GM18511 (cell line): ENCODE measurements around the gene SLC22A7.

Experiments used
- ATAC-seq: cut with Tn5 transposase; IDR thresholded peaks from one replicate; pipeline ENCODE4 v1.9.1; 2021; ENCODE audit warnings: mild to moderate bottlenecking, moderate library complexity; ENCODE audit not compliant: unreplicated experiment

Gene SLC22A7

DNA sequence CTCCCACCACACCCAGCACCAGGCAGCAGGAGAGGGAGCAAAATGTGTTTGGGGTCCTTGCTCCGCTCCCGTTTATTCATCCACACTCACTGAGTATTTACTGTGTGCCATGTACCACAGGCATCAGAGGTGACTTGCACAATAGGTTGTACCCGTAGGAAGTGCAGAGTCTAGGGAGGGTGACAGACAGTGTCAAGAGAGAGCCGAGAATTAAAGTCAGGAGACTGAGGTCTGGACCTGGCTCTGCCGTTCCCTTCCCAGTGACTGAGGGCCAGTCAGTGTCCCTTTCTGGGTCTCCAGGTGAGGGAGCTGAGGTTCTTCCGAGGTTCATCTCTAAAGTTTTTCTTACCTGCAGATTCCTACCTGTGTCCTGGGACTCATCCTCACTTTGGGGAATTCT lies 32.5 kb upstream of the SLC22A7 start:
- no peak for ATAC-seq

DNA sequence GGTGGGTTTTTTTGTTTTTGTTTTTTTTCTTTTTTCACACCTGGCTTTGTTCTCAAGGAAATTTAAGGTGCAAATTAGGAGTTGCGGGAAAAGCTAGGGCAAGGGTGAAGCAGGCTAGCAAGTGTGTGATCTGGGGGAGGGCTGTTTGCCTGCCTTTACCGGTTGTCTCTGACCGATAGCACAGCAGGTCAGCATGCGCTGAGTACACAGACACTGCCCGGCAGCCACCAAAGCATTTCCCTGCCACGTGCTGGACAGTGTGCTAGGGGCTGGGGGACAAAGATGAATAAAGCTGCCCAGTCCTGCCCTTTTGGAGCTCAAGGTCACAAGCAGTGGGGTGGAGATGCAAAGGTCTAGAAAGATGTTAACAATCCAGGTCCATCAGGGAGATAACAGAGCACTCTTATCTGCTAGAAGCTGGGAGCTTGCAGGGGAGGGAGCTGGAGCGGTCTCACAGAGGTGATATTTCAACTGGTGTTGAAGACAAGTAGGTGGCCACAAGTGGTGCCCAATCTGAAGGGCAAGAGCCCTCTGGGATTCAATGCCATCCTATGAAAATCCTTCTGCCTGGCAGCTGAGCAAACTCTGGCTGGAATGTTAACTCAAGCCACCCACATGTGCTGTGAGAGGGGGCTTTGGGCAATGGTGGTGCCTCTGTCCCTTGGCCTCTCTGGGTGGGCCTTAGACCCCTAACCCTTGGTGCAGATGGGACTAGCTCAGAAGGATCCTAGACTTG lies 30.3 kb upstream of the SLC22A7 start:
- no peak for ATAC-seq

DNA sequence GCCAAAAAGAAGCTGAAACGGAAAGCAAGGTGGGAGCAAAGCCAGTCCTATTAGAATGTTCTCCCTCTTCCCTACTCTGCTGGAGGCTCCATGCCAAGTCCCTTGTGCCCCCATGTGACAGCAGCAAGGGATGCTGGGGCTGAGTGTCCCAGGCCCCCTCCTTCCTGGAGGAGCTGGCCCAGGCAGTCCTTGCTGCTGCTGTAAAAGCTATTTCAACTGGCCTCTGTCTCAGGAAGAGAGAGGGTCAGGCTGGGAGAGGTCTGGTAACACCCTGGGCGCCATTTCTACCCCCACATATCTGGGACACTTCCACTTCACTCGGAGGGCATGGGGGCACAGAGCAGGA lies 29.7 kb upstream of the SLC22A7 start:
- no peak for ATAC-seq

DNA sequence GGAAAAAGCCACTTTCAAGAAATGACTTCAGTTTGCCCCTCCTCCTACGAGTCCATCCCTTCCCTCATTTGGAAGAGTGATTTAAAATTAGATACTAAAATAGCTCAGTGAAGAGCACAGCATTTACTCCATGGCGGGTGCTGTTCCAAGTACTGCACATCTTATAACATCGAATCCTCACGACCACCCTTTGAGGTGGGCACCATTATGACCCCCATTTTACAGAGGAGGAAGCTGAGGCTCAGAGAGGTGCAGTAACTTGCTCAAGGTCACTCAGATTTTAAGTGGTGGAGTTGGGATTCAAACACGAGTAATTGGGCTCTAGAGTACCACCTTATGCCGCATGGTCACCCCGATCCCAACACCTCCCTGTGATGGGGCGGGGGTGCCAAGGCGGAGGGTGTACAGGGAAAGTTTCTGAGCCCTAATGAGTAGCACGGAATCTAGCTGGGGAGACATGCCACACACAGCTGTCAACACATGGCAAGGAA lies 29.2 kb upstream of the SLC22A7 start:
- no peak for ATAC-seq

DNA sequence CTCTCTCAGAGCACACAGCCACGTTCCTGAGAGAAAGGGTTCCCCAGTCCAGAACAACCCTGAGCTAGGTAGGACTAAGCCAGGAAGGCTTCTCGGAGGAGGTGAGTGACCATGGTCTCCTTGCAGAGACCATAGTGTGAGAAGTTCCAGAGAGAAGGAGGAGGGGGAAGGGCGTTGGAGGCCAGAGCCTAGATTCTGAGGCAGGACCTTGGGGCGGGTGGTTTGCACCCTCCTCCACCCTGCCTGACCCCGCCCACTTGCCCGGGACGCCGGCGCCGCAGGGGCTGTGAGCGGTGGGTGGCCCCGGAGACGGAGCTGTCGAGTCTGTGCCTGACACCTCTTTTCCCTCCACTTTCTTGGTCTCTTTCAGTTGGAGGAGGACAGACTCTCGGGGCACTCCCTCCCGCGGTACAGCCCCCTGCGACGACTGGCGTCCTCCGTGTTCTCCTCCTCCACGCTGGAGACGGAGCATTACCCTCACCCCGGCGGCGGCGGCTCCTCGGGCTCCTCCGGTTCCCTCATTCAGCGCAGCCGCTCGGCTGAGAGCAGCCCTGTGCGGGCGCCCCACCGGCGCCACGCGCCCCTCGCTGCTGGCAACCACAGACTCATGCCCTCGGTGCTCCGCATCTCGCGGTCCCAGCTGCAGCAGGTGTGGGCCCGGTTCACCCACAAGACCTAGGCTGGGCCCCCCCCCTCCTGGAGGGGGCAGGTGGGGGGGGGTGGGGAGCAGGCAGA lies 28.6 kb upstream of the SLC22A7 start:
- no peak for ATAC-seq

DNA sequence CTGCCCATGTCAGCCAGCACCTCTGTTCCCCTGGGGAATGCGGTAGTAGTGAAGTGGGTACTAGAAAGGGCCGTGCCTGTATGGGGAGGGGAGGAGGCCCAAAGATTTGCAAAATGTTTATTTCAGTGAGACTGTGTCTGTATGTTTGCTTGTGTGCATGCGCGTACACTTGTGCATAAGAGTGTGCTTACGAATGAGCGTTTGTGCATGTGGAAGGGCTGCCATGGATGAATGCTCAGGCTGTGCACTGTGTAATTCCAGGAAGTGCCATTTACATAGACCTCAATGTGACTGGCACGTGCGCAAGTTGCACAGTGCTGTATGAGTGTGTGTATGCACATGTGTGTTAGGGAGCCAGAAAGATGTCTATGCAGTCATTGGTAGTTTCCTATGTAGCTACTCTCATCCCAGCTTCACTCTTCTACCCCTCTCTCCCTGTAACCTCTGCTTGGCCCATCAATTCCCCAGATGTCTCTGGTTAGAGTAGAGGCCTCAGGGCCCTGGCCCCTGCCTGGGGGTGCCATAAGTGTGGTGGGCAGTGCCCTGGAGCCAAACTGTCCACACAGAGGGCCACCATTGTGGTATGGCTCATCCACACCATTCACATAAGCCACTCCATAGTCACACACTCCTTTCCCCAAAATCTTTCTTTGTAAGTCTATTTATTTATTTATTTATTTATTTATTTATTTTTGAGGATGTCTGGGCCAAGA lies 26.8 kb upstream of the SLC22A7 start:
- ATAC-seq = peak; percentile 37

DNA sequence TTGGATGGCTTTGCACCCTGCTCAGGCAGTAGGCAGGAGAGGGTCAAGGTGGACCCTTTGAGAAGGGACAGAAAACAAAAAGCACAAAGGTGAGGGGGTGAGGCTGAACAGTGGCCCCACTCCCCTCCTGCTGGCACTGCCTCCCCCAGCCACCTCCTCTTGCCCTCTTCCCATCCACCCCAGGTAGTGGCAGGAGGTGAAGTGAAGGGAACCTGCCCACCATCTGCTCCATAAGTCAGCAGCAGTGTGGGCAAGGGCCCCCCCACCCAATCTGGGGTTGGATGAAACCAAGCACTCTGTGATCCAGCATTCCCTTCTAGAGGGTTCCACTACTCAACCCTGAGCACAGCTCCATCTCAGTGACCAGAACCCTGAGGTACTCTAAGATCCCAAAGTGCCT lies 26.1 kb upstream of the SLC22A7 start:
- ATAC-seq = no peak

DNA sequence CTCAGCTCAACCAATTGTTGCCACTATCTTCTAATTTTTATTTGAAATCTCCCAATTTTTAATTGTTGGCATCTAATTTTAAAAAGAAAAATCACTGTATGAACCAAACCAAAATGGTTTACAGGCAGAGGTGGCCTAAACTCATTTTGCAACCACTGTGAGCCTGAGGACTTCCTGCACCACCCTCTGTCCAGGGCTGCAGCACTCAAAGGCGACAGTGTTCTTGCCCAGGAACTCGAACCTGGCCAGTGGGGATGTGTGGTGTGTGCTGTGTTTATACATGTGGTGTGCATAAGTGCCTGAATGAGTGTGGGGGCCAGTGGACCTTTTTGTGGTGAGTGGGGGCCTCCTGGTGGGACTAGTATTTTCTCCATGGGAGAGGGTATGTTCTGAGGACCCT lies 24.4 kb upstream of the SLC22A7 start:
- ATAC-seq = no peak

DNA sequence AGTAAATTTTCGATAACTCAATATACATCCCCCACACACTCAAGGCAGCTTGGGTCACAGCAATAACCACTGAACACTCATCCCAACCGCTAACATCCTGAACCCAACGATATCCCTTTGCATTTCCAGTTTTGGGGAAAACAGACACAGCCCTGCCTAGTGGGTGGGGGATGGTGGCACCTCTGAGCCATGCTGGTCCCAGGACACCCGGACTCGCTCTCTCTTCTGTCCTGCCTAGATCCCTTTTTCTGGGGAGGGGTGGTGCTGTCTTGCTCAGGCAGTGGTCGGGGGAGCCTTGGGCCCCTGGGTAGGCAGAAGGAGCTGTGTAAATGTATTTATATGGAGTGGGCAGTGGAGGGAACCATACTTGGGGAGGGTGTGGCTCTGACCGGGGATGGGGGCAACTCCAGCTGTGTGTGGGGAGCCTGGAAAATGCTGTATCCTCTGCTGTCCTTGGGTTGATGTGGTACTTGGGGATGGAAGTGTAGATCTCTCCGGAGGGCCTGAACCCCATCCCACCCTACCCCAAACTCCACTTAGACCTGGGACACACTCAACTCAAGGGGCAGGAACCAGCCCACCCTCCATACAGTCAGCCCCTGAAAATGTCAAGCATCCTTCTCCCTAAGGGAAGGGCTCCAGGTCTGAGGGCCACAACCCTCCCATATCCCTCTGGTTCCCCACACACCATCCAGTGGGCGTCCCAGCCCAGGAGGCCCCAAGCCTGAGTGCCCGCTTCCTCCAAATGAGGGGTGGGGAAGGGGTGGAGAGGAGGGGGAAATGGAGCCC lies 23.7 kb upstream of the SLC22A7 start:
- no peak for ATAC-seq

DNA sequence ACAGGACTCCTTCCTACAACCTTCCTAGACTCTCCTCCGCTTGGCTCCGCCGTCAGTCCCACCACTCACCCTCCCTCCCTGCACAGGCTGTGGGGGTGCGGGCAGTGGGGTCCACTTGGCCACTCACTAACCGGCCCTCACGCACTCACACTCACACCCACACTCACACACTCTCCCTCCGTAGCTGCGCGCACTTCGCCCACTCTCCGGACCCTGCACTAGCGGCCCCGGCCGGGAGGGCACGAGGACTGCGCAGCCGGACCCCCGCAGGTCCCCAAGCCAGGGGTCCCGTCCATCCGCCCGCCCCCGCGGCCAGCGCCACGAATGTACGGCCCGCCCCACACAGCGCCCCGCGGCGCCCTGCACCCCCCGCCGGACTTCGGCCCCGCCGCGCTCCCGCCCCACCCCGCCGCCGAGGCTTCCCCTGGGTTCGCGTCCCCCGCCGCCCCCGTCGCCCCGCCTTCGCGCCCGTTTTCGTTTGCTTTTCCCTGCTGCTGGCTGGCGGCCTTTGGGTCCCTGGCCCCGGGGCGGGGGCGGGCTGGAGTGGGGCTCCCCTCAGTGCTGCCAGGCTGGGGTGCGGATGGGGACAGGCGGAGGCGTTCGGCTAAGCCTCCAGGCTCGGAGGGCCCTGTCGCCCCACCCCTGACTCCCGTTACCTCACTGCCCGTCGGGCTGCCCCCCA lies 23.0 kb upstream of the SLC22A7 start:
- ATAC-seq = no peak

DNA sequence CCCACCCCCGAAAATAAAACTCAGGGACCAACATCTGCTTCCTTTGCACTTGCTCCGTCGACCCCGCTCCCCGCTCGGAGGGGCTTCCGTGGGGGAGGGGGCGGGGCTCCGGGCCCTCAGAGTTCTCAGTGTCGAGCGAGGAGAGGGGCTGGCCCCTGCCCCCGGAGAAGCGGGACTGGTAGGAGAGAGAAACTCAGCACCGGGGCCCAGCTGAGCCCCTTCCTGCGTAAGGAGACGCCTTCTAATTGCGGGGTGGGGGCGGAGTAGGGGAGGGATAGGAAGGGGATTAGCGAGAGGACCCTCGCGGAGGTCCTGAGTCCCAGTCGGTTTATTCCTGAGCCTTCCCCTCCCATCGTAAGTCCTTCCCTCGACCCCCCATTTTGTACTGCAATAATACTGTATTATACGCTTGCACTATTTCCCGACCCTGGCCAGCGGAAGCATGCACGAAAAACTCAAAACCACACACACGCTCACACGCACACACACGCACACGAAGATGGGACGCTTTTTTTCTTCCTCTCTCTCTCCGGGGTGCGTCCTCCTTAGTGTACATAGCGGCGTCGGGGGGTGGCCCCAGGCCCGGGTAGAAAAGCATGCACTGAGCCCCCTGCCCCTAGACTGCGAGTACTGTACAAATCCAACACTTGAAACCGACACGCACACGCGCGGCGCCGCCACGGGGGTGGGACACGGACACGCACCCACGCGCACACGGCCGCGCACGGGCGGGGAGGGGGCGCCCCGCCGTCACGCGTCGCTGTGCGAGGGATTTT lies 22.1 kb upstream of the SLC22A7 start:
- no peak for ATAC-seq

DNA sequence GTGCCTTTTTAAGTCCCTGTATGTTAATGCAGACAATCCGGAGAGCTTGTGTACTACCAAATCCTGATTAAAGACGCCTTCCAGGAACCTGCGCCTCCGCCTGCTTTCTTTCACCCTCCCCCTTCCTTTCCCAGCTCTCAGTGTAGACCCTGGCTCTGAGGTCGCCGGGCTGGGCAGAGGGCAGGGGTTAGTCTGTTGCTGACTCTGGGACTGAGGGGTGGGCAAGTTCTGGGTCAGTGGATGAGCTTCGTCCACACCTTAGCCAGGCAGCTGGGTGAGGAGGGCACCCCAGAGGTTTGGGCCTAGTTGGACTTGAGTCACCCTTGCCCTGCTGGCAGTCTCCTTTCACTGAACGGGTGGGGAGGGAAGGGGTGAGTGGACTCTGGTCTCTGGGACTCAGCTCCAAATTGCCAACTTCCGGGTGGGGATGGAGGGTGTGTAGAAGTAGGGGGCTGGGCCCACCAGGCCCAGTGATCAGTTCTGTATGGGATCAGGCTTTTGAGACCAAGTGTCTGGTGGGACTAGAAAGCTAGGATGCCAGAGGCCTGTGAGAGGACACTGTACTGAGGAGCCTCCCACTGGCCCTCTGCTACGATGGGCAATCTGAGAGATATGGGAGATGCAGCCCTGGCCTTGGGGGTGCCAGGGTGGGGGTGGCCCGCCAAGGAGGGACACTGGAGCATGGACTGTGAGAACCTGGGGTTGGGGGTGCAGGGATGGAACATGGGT lies 21.3 kb upstream of the SLC22A7 start:
- ATAC-seq = no peak

DNA sequence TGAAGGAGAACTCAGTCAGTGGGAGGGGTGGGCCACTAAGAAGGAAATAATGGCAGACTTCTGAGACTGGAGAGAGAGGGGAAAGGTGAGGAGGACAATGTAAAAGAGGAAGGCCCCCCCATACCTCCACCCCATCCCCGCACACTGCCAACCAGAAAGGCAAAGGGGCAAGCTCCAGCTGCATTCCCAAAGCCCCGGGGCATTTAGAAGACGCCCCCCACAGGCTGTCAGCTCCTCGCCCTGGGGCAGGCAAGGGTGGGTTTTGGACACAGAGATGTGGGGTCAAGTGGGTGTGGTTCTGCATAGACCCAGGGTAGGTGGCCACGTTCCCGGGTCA lies 20.8 kb upstream of the SLC22A7 start:
- ATAC-seq = no peak

DNA sequence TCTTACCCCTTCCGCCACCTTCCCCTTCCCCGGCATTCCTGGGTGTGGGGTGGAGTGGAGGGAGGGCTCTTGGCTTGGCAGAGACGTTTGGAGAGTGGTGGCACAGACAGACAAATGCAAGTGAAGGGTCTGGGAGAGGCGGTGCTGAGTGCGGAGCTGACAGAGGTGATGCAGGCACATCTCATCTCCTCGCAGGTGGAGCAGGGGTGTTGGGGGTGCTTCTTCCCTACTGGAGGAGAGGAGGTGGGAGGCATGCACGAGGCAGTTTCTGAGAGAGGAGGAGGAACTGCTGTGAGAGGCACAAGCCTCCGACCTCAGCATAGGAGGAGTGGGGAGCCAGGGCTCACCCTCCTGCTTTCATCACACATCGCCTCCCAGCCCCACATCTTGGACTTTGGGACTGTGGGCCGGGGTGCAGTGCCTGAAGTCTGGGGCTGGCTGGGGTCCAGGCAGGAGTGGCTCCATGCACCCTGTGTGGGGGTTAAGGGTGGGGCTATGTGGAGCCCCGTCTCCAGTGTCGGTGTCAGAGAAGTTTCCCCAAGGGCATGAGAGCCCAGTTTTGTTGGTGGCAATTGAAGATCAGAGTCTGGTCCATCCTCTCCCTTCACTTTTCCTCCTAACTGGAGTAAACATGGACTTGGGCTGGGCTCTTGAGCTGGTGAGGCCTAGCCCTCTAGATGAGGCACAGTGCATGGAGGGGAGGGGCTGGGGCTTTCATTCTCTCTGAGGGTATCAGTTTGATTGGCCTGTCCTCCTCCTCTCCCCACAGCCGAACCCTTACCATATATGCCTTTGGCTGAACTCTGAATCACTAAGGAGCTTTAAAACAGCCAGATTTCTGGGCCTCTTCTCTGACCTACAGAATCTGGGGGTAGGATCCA lies 20.2 kb upstream of the SLC22A7 start:
- no peak for ATAC-seq

DNA sequence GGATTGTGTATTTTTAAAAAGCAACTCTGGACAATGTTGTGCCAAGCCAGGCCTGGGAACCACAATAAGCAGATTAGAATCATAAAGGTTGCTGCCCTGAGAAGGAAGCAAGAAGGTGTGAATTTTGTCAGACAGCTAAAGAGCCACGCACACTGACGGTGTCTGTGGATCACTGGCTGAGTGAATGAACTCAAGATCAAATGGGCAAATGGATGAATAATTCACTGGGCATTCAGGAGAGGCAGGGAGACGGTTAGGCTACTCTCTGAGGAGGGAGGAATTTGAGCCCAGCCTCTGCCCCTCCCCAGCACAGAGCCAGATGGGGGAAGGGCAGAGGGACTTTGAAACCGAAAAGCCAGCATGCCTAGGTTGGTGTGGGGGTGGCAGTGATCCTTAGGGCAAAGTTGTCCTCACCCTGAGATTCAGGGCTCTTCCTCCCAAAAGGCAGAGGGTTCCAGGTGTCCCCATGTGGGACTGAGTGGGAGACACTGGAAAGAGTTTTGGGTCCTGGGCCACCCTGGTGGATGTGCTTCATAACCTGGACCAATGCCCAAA lies 19.5 kb upstream of the SLC22A7 start:
- ATAC-seq = no peak

DNA sequence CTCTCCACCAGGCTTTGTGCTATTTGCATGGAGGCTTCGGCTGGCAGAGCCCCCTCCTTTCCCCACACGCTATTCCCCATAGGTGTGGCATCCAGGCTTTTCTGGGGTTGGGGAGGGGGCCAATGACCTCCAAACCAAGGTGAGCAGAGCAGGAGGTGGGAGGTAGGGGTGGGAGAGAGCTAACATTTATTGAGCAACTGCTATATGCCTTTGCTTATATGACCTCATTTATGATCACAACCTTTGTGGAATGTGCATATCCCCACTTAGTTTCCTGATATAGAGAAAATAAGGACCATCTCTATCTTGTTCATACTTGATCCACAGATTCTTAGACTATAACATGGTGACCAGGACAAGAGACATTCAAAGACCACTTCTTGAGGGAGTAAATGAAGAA lies 17.8 kb upstream of the SLC22A7 start:
- no peak for ATAC-seq

DNA sequence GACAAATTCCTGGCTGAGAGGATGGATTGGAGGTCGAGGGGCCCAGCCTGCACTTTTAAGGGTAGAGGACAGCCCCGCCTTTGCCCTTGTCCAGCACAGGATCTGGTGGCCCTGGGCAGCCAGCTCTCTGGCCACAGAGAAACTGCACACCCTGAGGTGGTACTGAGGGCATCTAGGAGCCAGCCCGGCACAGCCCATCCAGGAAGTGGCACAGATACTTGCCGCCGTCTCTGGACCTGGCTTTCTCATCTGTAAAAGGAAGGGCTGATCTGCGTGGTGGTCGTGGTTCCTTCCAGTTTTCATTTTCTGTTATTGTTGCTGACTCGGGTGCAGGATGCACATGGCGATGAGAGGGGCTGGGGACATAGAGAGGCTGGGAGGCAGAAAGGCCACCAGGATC lies 16.0 kb upstream of the SLC22A7 start:
- no peak for ATAC-seq
